Pancreas (tissue), 10 donors: ENCODE measurements around the gene DNMT1. TPM values are rescaled to one million over a fixed set of nuclear protein-coding genes. Genes with fewer than 3 reads are reported as not detected.

Experiments
- ATAC-seq, 4 donors: fragments of 200-7000 bp; cut with Tn5 transposase; one replicate each; pipeline versions ENCODE4 v1.8.0 to v1.9.1; 2020; ENCODE audit warnings: mild to moderate bottlenecking in 4 of 4, moderate library complexity in 4 of 4
- DNase-seq, 6 donors: peaks; one replicate each; pipeline ENCODE4 v3.0.0-alpha.2; 2020
- FAIRE-seq: peaks from 2 replicates; lab custom pipeline; 2012; peaks lifted over from hg19 to GRCh38; lab: Jason Lieb, UNC
- H3K27ac ChIP-seq, 4 donors: fragments of 200-600 bp; sonication (generic); 1 replicate in 3 of 4; 2 replicates in 1 of 4; pipeline versions ENCODE4 v1.5.0 to v1.8.0; 2020
- H3K27me3 ChIP-seq, 4 donors: fragments of 200-600 bp; one replicate each; pipeline ENCODE4 v1.8.0; 2021
- H3K36me3 ChIP-seq, 3 donors: fragments of 200-600 bp; sonication (generic) in 1 of 3; one replicate each; pipeline versions ENCODE4 v1.5.0 to v1.8.0; 2020 to 2021
- H3K4me1 ChIP-seq, 3 donors: fragments of 200-600 bp; one replicate each; pipeline ENCODE4 v1.8.0; 2021
- H3K4me3 ChIP-seq, 4 donors: fragments of 200-600 bp; sonication (generic) in 2 of 4; one replicate each; pipeline versions ENCODE4 v1.5.0 to v1.8.0; 2020 to 2021
- H3K9me3 ChIP-seq, 4 donors: fragments of 200-600 bp; one replicate each; pipeline ENCODE4 v1.8.0; 2021
- WGBS, 2 donors: extraction: QIAGEN DNeasy Blood & Tissue Kit; methylation state at CpG; one replicate each; pipeline ENCODE4 v1.1.7; 2013; 5-methylcytosine and 5-hydroxymethylcytosine counted together
- intact Hi-C, 3 donors: fragments of 100-400 bp; cut with DNase I; formaldehyde crosslinking; loops; one replicate each; pipeline versions ENCODE4 v1.11.1 to v1.14.2; 2022
- polyA plus RNA-seq, 2 donors: library from polyadenylated mRNA; stranded (reverse); fragments of 200-250 nt; gene quantifications; one replicate each; pipeline ENCODE4 v1.2.3, GENCODE V29; 2013
- total RNA-seq, 6 donors: library from RNA; stranded (reverse); fragmentation: NEBNext Ultra II Directional in 4 of 6; extraction: Animal tissue kit (Norgen Biotek cat#: 25700) in 4 of 6; gene quantifications; one replicate each; pipeline versions ENCODE4 v1.2.1 to v1.2.4, GENCODE V29; 2021 to 2023
- TF ChIP-seq, protein P1 (sequence below), 4 donors: fragments of 200-600 bp; sonication (generic) in 3 of 4; IDR thresholded peaks; one replicate each; pipeline versions ENCODE4 v1.5.0 to v1.8.0; 2021; ENCODE audit warnings: antibody characterized with exemption in 4 of 4
- donor health status: healthy with polysubstance abuse.
- donor health status: DM: no; HTN: no; CAD: no; lungs with moderate emphysema.
- donor health status: DM: no; HTN: no; CAD: no.
- donor health status: control.
- donor health status: control.
- donor health status: Bipolar disorder and iron deficiency.
- donor health status: DM: yes; HTN: yes; CAD: no.
- donor health status: DM: no; HTN: no; CAD: no.
- donor health status: DM: no; HTN: no; CAD: no.
- donor health status: DM: yes; HTN: yes; CAD: no.

The DNMT1 gene
- total and polyA plus RNA-seq, 8 donors, result 11.4 to 28.7 (median 18.3) TPM

GRCh38 chr19:10166046-10166445 is 28.7 kb downstream of the DNMT1 start:
- Histone ChIP-seq H3K4me3 (no peak overlapping the region), H3K27me3 (no peaks in the 10 kb centered on the region), H3K9me3 (no peaks in the 10 kb centered on the region), H3K36me3 (peaks cover 0 to 4% (median 3%) of the 10 kb centered on the region in 3 donors), H3K27ac (no peak overlapping the region), H3K4me1 (no peaks in the 10 kb centered on the region)
- WGBS, 2 donors, result 92 to 97% methylated on average over 5 of the region's 5 CpGs
- intact Hi-C loops, result no loop called here
- DNase-seq, result no peak
- TF ChIP-seq, protein P1, sequence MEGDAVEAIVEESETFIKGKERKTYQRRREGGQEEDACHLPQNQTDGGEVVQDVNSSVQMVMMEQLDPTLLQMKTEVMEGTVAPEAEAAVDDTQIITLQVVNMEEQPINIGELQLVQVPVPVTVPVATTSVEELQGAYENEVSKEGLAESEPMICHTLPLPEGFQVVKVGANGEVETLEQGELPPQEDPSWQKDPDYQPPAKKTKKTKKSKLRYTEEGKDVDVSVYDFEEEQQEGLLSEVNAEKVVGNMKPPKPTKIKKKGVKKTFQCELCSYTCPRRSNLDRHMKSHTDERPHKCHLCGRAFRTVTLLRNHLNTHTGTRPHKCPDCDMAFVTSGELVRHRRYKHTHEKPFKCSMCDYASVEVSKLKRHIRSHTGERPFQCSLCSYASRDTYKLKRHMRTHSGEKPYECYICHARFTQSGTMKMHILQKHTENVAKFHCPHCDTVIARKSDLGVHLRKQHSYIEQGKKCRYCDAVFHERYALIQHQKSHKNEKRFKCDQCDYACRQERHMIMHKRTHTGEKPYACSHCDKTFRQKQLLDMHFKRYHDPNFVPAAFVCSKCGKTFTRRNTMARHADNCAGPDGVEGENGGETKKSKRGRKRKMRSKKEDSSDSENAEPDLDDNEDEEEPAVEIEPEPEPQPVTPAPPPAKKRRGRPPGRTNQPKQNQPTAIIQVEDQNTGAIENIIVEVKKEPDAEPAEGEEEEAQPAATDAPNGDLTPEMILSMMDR (IDR thresholded peaks at IDR 0.05), result no peak
- no peak for FAIRE-seq
- ATAC-seq, result no peak

DNA sequence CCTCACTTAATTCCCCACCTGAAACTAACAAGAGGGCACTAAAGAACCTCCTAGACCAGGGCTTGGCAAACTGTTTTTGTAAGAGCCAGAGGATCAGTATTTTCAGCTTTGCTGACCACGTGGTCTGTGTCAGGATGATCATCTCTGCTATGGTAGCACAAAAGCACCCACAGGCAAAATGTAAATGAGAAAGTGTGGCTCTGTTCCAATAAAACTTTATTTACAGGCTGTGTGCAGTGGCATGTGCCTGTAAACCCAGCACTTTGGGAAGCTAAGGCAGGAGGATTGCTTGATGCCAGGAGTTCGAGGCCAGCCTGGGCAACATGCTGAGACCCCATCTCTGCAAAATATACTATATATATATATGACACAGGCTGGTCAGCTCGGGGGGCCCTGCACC is 31.2 kb downstream of the DNMT1 start:
- Histone ChIP-seq H3K4me1 (no peaks in the 10 kb centered on the region), H3K36me3 (peaks cover 0 to 24% (median 17%) of the 10 kb centered on the region in 3 donors), H3K9me3 (no peaks in the 10 kb centered on the region), H3K27ac (no peak overlapping the region), H3K27me3 (no peaks in the 10 kb centered on the region), H3K4me3 (no peak overlapping the region)
- FAIRE-seq, result no peak
- no peak for DNase-seq
- TF ChIP-seq, protein P1 (IDR thresholded peaks at IDR 0.05), result no peak
- intact Hi-C loops, result no loop called here
- 90 to 98% methylated on average over 3 of the region's 3 CpGs for WGBS, 2 donors
- no peak for ATAC-seq

DNA sequence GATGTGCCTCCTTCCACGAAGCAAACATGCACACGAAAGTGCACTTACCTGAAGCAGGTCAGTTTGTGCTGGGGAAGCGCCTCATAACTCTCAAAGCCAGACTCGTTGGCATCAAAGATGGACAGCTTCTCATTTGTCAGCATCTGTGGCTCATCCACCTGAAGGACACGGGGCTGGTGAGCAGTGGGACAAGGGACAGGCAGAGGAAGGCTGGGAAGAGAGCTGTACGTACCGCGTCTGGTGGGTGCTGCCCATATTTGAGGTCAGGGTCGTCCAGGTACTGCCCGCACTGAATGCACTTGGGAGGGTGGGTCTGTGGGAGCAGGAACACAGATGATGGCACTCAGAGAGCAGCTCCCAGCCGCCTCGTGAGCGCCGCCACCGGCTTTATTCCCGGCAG is 35.1 kb downstream of the DNMT1 start:
- DNase-seq, result no peak
- H3K27me3 ChIP-seq, result no peaks in the 10 kb centered on the region
- TF ChIP-seq, protein P1 (IDR thresholded peaks at IDR 0.05), result no peak
- no peak overlapping the region for H3K27ac ChIP-seq
- H3K4me1 ChIP-seq, result no peaks in the 10 kb centered on the region
- H3K36me3 ChIP-seq, result peaks cover 5 to 33% (median 17%) of the 10 kb centered on the region in 3 donors
- no peak for ATAC-seq
- no peaks in the 10 kb centered on the region for H3K9me3 ChIP-seq
- 89 to 90% methylated on average over 16 of the region's 16 CpGs for WGBS, 2 donors
- intact Hi-C loops, result no loop called here
- H3K4me3 ChIP-seq, result no peak overlapping the region
- no peak for FAIRE-seq

DNA sequence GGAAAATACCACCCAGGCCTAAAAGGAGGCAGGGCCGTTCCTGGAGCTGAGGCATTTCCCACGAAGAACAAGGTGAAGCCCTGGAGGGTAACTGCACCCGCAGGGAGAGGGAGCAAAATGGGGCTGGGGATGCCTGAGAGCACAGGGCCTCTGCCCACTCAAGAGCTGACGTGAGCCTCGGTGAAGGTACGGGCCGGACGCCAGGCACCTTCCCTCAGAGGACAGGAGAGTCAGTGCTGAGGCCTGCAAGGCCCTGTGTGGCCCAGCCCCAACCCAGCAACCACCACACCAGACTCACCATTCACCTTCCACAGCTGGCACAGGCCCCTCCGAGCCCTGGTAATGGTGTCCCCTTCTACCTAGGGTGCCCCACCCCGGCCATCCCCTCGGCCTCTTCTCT is 36.3 kb downstream of the DNMT1 start:
- no peak for ATAC-seq
- Histone ChIP-seq H3K9me3 (no peaks in the 10 kb centered on the region), H3K4me1 (no peaks in the 10 kb centered on the region), H3K36me3 (peaks cover 5 to 44% (median 21%) of the 10 kb centered on the region in 3 donors), H3K27me3 (no peaks in the 10 kb centered on the region), H3K4me3 (no peak overlapping the region), H3K27ac (no peak overlapping the region)
- 94% methylated on average over 11 of the region's 11 CpGs for WGBS, 2 donors
- intact Hi-C loops, result no loop called here
- no peak for DNase-seq
- FAIRE-seq, result no peak
- TF ChIP-seq, protein P1 (IDR thresholded peaks at IDR 0.05), result no peak

GRCh38 chr19:10158071-10158470 is 36.7 kb downstream of the DNMT1 start:
- ATAC-seq, result no peak
- intact Hi-C loops, result no loop called here
- DNase-seq, result no peak

More at GRCh38 chr19:10158071-10158470, 36.7 kb downstream of the DNMT1 start:
- FAIRE-seq, result no peak
- Histone ChIP-seq H3K4me3 (no peak overlapping the region), H3K27me3 (no peaks in the 10 kb centered on the region), H3K27ac (no peak overlapping the region), H3K36me3 (peaks cover 5 to 47% (median 20%) of the 10 kb centered on the region in 3 donors), H3K9me3 (no peaks in the 10 kb centered on the region), H3K4me1 (no peaks in the 10 kb centered on the region)
- TF ChIP-seq, protein P1 (IDR thresholded peaks at IDR 0.05), result no peak
- 86 to 92% methylated on average over 8 of the region's 8 CpGs for WGBS, 2 donors
